Endodermal cell (in vitro differentiated cells): ENCODE results near the gene CELF2. TPM values are rescaled to one million over a fixed set of nuclear protein-coding genes. Genes with fewer than 3 reads are reported as not detected.

ENCODE experiments used
- DNase-seq: peaks from one replicate; pipeline ENCODE4 v3.0.0-alpha.2; 2017
- H3K27ac ChIP-seq: 2 replicates; pipeline ENCODE4 v1.5.1; 2013; ENCODE audit warnings: mild to moderate bottlenecking, low read depth, low read length, moderate library complexity
- H3K27me3 ChIP-seq: 2 replicates; pipeline ENCODE4 v1.6.1; 2013; ENCODE audit warnings: mild to moderate bottlenecking, low read length, moderate library complexity; ENCODE audit not compliant: insufficient read depth, control insufficient read depth, poor library complexity, severe bottlenecking
- H3K36me3 ChIP-seq: 2 replicates; pipeline ENCODE4 v1.7.0; 2013; ENCODE audit warnings: mild to moderate bottlenecking, low read length, moderate library complexity; ENCODE audit not compliant: control insufficient read depth, insufficient read depth
- H3K4me1 ChIP-seq: one replicate; pipeline ENCODE4 v1.7.0; 2013; ENCODE audit warnings: low read length; ENCODE audit not compliant: control insufficient read depth, insufficient read depth
- H3K4me3 ChIP-seq: 2 replicates; pipeline ENCODE4 v1.5.1; 2013; ENCODE audit warnings: mild to moderate bottlenecking, low read length, moderate library complexity
- H3K9ac ChIP-seq: 2 replicates; pipeline ENCODE4 v1.6.1; 2013; ENCODE audit warnings: mild to moderate bottlenecking, low read length, moderate library complexity; ENCODE audit not compliant: poor library complexity, severe bottlenecking; ENCODE audit errors: extremely low read depth
- H3K9me3 ChIP-seq: 2 replicates; pipeline ENCODE4 v1.6.1; 2013; ENCODE audit warnings: mild to moderate bottlenecking, low read length, moderate library complexity; ENCODE audit not compliant: control insufficient read depth
- H3K27ac Mint-ChIP-seq: 2 replicates; pipeline ENCODE4 v1.8.0; 2020; ENCODE audit warnings: mixed read lengths
- H3K27me3 Mint-ChIP-seq: 2 replicates; pipeline ENCODE4 v1.8.0; 2021; ENCODE audit warnings: mild to moderate bottlenecking, mixed read lengths; ENCODE audit not compliant: insufficient read depth
- H3K36me3 Mint-ChIP-seq: 2 replicates; pipeline ENCODE4 v1.8.0; 2020; ENCODE audit warnings: low read depth, mixed read lengths
- H3K4me1 Mint-ChIP-seq: 2 replicates; pipeline ENCODE4 v1.8.0; 2020; ENCODE audit warnings: mixed read lengths
- H3K4me3 Mint-ChIP-seq: 2 replicates; pipeline ENCODE4 v1.8.0; 2020; ENCODE audit warnings: mild to moderate bottlenecking, moderate library complexity, mixed read lengths
- H3K9me3 Mint-ChIP-seq: 2 replicates; pipeline ENCODE4 v1.8.0; 2020; ENCODE audit warnings: mild to moderate bottlenecking, mixed read lengths
- CTCF ChIP-seq: fragments of 200-600 bp; sonication (generic); conservative IDR thresholded peaks from 2 replicates; pipeline ENCODE4 v1.5.0; 2021; ENCODE audit warnings: antibody characterized with exemption, mild to moderate bottlenecking
- WGBS, 2 experiments: methylation state at CpG; one replicate each; pipeline versions ENCODE4 v1.1.5 to v1.1.7; 2013; ENCODE audit warnings: missing lambda C conversion rate in 2 of 2, mixed read lengths in 1 of 2; ENCODE audit not compliant: insufficient coverage in 1 of 2, insufficient read length in 1 of 2; 5-methylcytosine and 5-hydroxymethylcytosine counted together
- total RNA-seq, 2 donors: library from RNA; stranded (reverse); fragmentation: NEBNext Ultra II Directional in 1 of 2; extraction: Animal tissue kit (Norgen Biotek cat#: 25700) in 1 of 2; gene quantifications; 2 replicates in 1 of 2; 3 replicates in 1 of 2; pipeline ENCODE4 v1.2.1, GENCODE V29; 2021

The CELF2 gene
- total RNA-seq, 2 donors from 2014 or later: 79.9 to 96.1 TPM

- WGBS, 2 experiments: 92 to 94% methylated on average over 3 to 5 of the region's 5 CpGs
- DNase-seq: no peak
- Histone ChIP-seq H3K36me3 (no peaks in the 10 kb centered on the region), H3K4me1 (no peaks in the 10 kb centered on the region), H3K27me3 (no peaks in the 10 kb centered on the region), H3K9me3 (no peaks in the 10 kb centered on the region), H3K27ac (no peak overlapping the region), H3K9ac (no peak overlapping the region), H3K4me3 (no peak overlapping the region)
- no peak overlapping the region for H3K27ac Mint-ChIP-seq
- no peaks in the 10 kb centered on the region for H3K27me3 Mint-ChIP-seq
- no peaks in the 10 kb centered on the region for H3K36me3 Mint-ChIP-seq
- H3K9me3 Mint-ChIP-seq: no peaks in the 10 kb centered on the region
- H3K4me3 Mint-ChIP-seq: no peak overlapping the region
- no peak for TF ChIP-seq CTCF
- H3K4me1 Mint-ChIP-seq: peaks cover 13% of the 10 kb centered on the region
These were observed 323.8 kb downstream of the CELF2 start for GRCh38 chr10:11341283-11341960.

- H3K36me3 Mint-ChIP-seq: no peaks in the 10 kb centered on the region
- DNase-seq: no peak
- Histone ChIP-seq H3K4me1 (no peaks in the 10 kb centered on the region), H3K9ac (no peak overlapping the region), H3K4me3 (no peak overlapping the region), H3K36me3 (no peaks in the 10 kb centered on the region), H3K9me3 (peaks cover 9% of the 10 kb centered on the region), H3K27me3 (no peaks in the 10 kb centered on the region), H3K27ac (no peak overlapping the region)
- no peak for TF ChIP-seq CTCF
- H3K27ac Mint-ChIP-seq: no peak overlapping the region
- no peaks in the 10 kb centered on the region for H3K4me1 Mint-ChIP-seq
- no peak overlapping the region for H3K4me3 Mint-ChIP-seq
- H3K9me3 Mint-ChIP-seq: peaks cover 9% of the 10 kb centered on the region
- peaks cover 2% of the 10 kb centered on the region for H3K27me3 Mint-ChIP-seq
- 93 to 94% methylated on average over 27 to 30 of the region's 30 CpGs for WGBS, 2 experiments
These were observed 326.4 kb downstream of the CELF2 start for GRCh38 chr10:11344081-11344480.

GRCh38 chr10:11344550-11344949 lies 326.9 kb downstream of the CELF2 start:
- no peak overlapping the region for H3K4me3 Mint-ChIP-seq
- Histone ChIP-seq H3K27ac (no peak overlapping the region), H3K4me1 (no peaks in the 10 kb centered on the region), H3K9ac (no peak overlapping the region), H3K27me3 (no peaks in the 10 kb centered on the region), H3K9me3 (peaks cover 9% of the 10 kb centered on the region), H3K36me3 (no peaks in the 10 kb centered on the region), H3K4me3 (no peak overlapping the region)
- no peaks in the 10 kb centered on the region for H3K36me3 Mint-ChIP-seq
- H3K9me3 Mint-ChIP-seq: peaks cover 9% of the 10 kb centered on the region
- no peak for DNase-seq
- 95% methylated on average over 19 to 28 of the region's 28 CpGs for WGBS, 2 experiments
- peaks cover 2% of the 10 kb centered on the region for H3K27me3 Mint-ChIP-seq
- H3K4me1 Mint-ChIP-seq: no peaks in the 10 kb centered on the region
- TF ChIP-seq CTCF: no peak
- no peak overlapping the region for H3K27ac Mint-ChIP-seq
